Activated CD4-positive, alpha-beta T cell treated with anti-CD3 and anti-CD28 coated beads, Interleukin-10, Interleukin-2, amounts not matched to agents 100 ng/mL and 50 ng/mL, durations not matched to agents 16 hours and 8 hours (primary cell): ENCODE results near the gene SETX.
A peak's percentile ranks its signal among the peaks of the same experiment; 100 is the strongest.

Experiments used
- DNase-seq: peaks from one replicate; pipeline ENCODE4 v3.0.0-alpha.2; 2020

Gene SETX

DNA sequence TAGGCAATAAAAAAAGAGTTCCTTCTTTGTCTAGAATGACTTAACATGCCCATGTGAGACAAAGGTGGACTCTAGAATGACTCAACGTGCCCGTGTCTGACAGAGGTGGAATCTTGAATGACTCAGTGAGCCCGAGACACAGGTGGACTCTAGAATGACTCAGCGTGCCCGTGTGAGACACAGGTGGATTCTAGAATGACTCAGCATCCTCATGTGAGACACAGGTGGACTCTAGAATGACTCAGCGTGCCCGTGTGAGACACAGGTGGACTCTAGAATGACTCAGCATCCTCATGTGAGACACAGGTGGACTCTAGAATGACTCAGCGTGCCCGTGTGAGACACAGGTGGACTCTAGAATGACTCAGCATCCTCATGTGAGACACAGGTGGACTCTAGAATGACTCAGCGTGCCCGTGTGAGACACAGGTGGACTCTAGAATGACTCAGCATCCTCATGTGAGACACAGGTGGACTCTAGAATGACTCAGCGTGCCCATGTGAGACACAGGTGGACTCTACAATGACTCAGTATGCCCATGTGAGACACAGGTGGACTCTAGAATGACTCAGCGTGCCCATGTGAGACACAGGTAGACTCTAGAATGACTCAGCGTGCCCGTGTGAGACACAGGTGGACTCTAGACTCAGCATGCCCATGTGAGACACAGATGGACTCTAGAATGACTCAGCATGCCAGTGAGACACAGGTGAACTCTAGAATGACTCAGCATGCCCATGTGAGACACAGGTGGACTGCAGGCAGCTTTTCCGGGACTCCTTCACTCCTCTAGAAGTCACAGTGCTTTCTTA lies 84.9 kb downstream of the SETX start:
- DNase-seq = peak; percentile 79

DNA sequence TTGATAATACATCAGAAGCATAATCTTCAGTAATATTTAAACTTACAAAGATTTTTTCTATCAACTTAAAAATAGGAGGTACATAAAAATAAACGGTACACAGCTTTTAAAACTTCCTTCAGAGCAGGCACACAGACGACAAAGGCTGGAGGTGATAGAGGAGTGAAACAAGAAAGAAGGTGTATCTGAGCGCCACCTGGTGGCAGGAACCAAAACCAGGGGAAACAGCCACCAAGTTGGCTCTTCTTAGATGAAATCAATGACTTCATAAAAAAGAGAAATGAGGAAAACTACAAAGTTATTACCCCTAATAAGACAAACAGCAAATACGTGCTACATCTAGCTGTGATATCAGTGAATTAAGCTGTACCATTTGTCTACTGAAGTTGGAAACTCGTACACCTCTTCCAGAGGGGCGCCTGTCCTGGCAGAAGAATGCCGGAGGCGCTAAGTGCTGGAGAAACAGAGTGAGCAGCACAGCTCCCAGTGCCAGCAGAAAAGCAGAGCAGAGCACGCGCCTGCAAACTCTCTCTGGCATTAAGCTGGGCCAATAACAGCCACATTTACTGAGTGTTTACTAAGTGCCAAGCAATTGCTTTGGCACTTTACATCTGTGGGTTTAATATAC lies 85.9 kb downstream of the SETX start:
- DNase-seq = peak; percentile 58

DNA sequence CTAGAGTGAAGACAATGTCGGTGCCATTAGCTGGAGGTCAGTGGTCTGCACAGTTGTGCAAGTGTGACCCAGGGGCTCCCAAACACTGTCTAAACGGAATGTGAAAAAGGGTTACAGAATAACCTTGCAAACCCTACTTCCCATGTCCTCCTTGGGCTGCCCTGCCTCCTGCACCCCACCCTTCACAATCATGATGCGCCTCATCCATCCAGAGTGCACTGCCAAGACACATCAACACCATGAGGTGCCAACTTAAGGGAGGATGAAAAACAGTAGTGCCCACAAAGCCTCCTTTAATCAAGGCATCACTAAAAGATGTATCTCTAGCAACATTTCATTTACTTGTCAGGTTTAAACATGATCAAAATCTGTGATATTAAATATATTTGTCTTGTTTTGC lies 87.1 kb downstream of the SETX start:
- no peak for DNase-seq

DNA sequence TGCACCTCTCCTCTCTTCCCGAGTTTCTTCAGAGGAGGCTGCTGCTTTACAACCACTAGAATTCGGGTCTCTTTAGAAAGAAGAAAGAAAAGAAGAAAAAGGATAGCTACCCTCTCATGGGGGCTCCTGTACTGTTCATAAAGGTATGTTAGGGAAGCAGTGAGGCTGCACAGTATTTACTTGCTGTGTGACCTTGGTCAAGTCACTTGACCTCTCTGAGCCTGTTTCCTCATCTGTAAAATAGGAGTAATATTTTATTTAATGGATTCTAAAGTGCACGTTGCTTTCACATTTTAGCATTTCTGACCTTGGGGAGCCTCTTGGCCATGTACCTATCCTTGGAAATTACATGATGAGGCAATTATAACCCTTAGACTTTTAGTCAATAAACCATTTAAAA lies 88.8 kb downstream of the SETX start:
- no peak for DNase-seq

DNA sequence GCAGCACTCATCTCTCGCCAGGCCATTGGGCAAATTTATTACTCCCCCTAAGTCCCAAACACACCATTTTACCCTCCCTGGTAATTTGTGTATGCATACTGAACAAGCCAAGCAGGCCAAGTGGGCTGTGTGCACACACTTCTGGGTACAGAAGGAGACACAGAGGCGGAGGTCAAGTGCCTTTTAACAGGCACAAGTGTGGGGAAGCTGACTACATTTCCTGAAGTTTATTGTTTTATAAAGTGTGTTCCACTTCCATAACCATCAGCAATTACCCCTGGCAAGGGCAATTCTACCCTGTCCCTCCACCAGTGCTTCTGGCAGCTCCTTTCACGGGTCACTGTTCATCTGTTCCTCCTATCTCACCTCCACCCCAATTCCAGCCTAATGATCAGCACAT lies 93.9 kb downstream of the SETX start:
- DNase-seq = no peak

DNA sequence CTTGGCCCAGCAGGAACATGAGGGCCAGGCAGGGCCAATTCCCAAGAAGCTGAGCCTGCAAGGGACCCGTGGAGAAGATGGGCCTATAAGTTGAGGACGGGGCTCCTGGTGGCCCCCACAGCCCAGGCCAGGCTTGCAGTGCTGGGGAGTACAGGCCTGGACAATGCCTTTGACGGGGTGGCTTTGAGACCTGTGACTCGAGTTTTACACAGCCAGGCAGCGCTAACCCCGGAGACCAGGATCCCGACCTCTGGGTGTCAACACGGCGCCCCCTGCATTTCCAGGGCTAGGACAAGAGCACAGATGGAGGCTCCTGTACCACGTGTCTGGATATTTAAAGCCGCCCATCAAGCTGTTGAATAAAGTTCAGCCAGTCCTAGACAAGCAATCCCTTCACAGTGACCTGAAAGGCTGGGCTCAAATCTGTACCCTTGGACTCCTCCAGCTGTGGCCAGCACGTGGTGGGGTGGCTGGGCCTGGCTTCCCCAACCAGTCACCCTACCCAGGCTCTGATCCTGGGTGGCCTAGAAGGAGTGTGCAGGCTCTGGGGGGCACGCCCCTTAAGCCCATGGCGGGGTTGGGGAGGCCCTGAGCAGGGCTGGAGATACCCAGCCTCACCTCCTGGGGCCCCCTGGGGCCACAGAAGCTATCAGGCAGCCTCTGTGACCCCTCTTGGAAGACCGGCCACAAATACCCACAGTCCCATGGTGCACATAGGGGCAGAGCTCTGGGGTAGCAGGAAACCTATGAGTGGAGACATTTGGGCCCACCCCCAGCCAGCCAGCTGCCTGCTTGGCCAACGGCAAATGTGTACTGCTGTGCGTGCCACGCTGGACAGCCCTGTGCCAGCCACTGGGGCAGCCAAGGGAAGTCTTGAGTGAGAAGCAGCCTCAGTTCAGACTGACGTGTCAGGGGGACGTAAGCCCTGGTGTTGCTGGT lies 104.2 kb downstream of the SETX start:
- DNase-seq = no peak

DNA sequence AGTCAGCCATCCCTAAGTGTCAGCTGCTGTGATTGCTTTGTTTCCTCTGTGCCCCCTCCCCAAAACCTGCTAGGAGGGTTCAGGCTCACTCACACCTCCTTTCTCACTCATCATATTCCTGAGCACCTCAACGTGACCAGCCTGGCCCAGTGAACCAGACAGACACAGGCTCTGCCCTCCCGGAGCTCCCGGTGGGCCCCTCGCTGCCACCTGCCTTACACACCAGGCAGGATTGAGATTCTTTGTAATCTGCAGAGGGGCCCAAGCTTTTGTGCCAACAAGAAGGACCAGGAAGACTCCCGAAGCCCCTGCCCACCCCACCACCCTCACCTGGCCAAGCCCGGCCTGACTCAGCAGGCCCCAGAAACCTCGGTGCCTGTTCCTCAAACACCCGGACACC lies 105.1 kb downstream of the SETX start:
- DNase-seq = no peak

DNA sequence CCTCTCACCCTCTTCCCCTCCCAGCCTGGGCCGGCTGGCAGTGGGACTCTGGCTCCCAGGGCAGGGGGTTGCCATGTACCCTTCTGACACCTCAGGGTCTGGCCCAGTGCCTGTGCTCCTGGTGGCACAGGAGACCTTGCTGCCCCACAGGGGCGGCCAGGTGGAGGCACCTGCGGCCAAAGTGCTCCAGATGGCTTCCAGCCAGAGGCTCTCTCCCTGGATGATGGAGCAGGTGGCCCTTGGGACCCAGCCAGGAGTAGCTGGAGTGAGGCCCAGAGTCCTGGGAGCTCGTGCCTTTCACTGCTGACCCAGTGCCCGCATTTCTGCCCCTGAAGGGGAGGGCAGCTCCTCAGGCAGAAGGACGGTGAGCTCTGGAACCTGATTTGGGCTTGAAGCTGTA lies 105.7 kb downstream of the SETX start:
- DNase-seq = no peak

DNA sequence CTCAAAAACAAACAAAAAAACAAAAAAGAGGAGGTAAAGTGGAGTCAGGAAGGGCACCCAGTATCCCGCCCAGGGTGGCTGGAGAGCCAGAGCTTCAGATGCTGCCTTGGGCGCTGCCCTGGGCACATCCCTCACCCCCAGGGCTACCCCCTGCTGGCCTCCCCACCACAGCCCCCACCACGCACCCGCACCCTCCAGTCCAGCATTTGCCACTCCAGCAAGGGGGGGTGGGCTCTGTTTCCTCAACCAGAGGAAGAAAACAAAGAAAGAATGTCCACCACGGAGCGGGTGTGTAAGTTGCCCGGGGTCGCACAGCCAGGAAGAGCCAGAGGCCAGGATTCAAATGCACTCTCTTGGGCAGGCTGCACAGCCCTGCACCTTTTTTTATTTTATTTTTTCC lies 106.8 kb downstream of the SETX start:
- no peak for DNase-seq

DNA sequence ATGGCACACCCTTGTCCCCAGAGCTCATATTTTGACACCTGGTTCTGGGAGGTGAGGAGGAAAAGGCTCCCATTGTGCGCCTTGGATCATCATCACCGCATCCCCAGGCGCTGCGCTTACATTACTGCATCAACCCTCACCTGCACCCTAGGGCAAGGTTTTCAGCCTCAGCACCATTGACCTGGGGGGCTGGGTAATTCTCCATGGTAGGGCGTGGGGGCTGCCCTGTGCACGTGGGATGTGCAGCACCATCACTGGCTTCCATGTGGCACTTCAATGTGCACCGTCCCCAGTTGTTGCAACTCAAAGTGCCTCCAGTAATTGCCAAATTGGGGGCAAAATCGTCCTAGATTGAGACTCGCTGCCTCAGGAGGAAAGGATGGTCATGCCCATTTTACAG lies 109.3 kb downstream of the SETX start:
- DNase-seq = no peak

DNA sequence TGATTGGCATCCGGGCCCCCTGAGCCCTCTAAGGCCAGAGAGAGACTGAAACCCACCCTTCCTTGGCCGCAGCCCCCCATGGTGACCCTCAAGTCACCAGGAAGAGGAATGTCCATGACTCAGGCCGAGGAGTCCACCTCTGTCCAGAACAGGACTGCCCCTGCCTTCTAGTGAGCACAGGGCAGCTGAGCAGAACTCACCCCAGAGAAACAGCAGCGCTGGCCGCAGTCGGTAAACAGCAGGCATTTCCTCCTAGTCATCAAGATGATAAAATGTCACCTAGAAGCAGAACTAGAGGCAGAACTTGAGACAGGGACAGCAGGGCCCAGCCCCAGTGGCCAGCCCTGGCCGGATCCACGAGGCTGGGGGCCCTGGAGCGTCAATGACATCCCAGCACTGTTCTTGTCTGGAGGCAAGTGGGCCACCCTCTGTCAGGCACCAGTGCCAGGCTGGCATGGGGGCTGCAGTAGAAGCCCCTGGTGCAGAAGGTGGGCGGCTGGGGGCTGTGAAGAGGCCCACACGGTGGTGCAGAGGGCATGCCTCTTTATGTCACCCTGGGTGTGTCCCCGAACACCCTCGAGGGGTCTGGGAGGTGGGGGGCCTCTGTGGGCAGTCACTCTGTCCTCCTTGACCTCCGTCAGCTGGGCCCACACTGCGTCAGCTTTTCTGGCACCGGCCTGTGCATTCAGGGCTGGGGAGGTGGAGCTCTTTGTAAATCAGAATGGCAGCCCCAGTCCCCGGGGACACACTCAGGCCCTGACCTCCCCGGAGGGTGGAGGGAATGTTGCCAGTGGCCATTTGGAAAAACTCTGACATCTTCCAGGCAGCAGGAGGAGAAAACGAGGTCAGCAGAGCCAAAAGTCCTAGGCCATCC lies 110.0 kb downstream of the SETX start:
- no peak for DNase-seq

DNA sequence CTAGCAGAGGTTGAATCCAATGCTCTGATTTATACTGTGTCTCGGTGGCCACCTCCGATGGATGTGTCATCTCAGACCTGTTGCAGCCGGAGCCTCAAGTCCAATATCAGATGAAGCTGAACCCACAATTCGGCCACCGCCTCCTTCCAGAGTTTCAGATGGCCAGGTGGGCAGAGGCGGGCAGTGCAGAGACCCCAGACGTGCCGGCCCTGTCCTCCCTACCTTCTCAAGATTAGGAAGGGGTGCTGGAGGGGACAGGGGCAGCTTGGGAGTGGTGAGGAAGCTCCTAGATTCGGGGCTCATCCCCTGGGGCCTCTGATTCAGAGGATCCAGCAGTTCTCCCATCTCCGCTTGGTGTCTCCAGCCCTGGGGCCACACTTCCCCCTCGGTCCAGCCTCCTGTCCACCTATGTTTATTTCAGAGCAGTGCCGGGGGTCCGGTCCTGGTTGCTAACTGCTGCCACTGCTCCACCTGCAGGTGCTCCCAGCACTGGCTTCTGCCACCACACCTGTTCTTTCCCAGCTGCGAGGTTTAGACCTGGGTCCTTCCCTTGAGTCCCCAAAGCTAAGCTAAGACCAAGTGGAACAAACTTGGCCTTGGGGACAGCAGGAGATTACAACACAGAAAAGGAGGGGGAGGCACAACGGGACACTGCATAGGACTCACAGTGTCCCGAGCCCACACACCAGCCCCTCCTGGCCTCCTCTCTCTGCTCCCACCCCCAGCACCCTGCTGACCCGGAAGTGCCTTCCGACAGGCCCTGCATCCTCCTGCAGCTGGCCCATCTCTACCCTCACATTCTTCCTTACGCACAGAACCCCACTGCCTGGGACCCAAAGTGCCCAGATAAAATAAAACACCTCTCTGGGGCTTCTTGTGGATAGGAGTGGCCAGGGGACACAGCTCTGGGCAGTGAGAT lies 111.4 kb downstream of the SETX start:
- no peak for DNase-seq

DNA sequence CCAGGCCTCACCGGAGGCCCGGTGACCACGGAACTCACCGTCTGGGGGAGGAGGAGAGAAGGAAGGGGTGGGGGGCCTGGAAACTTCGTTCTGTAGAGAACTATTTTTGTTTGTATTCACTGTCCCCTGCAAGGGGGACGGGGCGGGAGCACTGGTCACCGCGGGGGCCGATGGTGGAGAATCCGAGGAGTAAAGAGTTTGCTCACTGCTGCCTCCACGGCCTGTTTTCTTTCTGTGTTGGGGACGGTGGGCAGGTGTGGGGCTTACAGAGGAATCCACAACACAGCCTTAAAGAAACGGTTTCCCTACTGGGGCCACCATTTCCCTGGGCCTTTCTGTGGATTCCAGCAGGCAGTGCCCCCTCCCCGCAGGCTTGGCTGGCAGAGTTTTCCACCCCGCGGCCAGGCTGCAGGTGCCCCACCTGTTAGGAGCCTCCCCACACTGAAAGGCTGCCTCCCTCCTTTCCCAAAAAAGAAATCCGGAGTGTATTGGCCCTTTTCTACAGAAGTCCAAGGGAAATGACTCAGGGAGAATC lies 112.1 kb downstream of the SETX start:
- DNase-seq = no peak

DNA sequence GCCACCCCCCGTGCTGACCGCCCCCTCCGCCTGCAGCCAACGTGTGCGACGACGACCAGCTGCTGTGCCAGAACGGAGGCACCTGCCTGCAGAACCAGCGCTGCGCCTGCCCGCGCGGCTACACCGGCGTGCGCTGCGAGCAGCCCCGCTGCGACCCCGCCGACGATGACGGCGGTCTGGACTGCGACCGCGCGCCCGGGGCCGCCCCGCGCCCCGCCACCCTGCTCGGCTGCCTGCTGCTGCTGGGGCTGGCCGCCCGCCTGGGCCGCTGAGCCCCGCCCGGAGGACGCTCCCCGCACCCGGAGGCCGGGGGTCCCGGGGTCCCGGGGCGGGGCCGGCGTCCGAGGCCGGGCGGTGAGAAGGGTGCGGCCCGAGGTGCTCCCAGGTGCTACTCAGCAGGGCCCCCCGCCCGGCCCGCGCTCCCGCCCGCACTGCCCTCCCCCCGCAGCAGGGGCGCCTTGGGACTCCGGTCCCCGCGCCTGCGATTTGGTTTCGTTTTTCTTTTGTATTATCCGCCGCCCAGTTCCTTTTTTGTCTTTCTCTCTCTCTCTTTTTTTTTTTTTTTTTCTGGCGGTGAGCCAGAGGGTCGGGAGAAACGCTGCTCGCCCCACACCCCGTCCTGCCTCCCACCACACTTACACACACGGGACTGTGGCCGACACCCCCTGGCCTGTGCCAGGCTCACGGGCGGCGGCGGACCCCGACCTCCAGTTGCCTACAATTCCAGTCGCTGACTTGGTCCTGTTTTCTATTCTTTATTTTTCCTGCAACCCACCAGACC lies 112.8 kb downstream of the SETX start:
- peak; percentile 33 for DNase-seq

DNA sequence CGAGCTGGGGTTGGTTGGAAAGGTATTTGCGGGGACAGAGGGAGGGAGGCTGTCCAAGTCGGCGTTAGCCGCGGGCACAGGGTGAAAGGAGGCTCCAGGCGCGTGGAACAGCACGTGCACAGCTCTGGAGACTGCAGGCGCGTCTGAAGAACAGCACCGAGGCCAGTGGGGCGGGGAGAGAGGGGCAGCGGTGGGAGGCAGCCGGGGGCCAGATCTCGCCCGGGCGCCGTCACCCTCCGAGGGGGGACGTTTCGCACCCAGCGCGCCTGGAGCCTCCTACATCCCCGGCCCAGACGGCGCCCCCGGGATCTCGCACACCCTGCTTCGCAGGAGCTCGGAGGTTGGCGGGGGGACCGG lies 113.3 kb downstream of the SETX start:
- no peak for DNase-seq

DNA sequence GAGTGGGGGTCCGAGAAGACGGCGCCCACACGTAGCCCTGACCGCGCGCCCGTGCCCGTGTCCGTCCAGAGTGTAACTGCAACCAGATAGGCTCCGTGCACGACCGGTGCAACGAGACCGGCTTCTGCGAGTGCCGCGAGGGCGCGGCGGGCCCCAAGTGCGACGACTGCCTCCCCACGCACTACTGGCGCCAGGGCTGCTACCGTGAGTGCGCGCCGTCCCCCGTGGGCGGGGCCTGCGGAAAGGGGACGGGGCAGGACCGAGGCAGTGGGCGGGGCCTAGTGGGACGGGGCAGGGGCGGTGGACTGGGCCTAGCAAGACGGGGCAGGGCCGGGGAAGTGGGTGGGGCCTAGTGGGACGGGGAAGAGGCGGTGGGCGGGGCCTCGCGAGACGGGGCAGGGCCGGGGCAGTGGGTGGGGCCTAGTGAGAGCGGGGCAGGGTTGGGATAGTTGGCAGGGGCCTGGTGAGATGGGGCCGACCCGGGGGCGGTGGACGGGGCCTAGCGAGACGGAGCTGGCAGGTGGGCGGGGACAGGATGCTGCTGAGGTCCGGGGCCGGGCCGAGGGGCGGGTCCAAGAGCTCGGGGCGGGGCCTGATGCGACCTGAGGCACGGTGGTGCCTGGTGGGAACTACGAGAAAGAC lies 113.8 kb downstream of the SETX start:
- peak; percentile 97 for DNase-seq

DNA sequence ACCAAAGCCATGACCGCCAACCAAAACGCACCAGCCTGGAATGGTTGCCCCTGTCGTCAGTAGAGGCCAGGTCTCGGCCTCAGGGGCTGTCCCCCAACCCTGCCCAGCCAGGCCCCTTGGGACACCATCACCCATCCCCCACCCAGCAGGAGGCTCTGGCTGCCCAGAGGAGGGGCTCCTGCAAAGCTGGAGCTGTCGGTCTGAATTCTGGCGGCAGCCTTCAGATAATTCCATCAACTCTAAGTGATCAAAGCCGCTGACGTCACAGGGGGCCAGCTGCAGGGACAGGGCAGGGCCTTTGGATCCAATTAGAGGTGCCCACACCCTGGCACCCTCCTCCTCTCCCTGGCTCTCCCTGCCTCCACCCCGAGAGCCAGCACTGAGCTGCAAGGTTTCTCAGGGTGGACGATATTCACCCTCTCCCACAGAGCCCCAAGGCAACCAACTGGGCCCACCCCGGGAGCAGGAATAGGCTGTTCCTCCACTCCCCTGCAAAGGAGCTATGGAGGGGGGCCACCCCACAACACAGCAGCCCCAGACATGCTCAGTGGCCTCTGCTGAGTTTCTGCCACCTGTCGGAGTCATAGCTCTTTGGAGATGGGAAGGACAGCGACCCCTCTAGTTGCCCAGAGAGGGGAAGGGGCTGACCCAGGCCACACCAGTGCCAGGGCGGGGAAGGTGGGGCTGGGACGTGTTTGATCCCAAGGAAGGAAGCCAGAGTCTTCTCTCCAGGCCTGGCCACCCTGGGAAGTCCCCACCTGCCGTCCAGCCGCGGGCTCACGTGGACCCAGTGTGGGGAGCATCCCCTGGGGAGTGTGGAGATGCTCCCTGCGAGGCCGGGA lies 114.6 kb downstream of the SETX start:
- no peak for DNase-seq

DNA sequence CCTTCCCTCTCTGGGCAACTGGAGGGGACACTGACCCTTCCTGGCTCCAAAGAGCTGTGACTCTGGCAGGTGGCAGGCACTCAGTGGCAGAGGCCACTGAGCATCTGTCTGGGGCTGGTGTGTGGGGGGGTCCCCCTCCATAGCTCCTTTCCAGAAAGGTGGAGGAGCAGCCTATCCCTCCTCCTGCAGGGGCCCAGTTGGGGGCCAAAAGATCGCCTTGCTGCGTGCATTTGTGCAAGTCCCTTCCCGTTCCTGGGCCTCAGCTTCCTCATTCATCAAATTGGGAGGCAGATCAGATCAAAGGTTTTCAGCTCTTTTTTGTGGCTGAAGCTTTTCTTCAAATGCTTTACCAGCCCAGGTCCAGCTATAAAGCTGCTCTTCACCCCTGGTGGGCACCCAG lies 115.3 kb downstream of the SETX start:
- no peak for DNase-seq

DNA sequence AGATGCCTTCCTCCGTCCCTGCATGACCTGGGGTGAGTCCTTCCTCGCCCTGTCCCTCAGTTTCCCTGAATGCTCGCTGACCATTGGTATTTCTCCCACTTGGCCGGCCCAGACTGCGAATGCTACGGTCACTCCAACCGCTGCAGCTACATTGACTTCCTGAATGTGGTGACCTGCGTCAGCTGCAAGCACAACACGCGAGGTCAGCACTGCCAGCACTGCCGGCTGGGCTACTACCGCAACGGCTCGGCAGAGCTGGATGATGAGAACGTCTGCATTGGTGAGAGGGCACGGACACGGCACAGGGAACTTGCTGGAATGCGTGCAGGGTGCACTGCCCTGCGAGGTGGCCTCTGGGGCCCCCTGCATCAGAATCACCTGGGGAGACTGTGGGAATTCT lies 115.8 kb downstream of the SETX start:
- DNase-seq = no peak
